Measurements from ENCODE around the gene MAP2K7.

MAP2K7 gene

DNA sequence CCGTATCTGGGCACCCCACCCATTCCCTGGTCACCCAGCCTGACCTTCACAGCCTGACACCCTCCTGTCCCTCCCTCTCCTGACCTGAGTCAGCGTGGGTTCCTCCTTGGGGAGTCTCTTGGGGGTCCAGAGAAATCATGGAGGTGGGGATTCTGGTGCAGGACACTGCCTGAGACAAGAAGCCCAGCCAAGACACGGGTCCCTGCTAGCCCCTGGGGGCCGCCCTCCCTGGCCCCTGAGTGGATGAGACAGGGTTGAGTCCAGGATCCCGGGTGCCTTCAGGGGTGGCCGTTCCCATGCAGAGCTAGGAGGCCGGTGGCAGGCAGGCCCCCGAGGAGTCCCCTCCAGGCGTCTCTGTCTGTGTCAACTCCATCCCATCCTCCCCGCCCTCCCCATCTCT lies 1.6 kb downstream of the MAP2K7 start:
- Histone ChIP-seq H3K27ac (no peak overlapping the region), H3K4me3 (peak overlapping the region; percentile 78)
- TF ChIP-seq, protein P1, sequence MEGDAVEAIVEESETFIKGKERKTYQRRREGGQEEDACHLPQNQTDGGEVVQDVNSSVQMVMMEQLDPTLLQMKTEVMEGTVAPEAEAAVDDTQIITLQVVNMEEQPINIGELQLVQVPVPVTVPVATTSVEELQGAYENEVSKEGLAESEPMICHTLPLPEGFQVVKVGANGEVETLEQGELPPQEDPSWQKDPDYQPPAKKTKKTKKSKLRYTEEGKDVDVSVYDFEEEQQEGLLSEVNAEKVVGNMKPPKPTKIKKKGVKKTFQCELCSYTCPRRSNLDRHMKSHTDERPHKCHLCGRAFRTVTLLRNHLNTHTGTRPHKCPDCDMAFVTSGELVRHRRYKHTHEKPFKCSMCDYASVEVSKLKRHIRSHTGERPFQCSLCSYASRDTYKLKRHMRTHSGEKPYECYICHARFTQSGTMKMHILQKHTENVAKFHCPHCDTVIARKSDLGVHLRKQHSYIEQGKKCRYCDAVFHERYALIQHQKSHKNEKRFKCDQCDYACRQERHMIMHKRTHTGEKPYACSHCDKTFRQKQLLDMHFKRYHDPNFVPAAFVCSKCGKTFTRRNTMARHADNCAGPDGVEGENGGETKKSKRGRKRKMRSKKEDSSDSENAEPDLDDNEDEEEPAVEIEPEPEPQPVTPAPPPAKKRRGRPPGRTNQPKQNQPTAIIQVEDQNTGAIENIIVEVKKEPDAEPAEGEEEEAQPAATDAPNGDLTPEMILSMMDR (IDR thresholded peaks at IDR 0.05) = no peak
- DNase-seq (ENCODE audit: low spot score) = no peak

DNA sequence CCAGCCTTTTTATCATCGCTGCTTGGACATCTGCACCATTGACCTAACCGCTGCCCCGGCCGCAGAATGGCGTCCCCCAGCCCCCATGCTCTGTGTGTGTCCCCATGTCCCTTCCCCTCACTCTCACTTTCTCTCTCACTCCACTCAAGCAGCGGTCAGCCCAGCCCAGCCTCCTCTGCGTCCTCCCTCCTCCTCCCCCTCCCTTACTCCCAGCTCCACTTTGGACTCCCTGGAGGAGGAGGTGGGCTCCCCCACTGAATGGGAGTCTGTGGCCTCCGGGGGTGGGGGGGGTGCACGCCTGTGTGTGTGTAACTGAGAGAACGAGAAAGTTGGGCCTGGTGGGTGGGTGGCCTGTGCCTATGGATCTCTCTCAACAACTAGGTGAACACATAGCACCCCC lies 2.2 kb downstream of the MAP2K7 start:
- no peak overlapping the region for H3K4me3 ChIP-seq
- H3K27ac ChIP-seq = no peak overlapping the region
- DNase-seq (ENCODE audit: low spot score) = no peak
- TF ChIP-seq, protein P1 (IDR thresholded peaks at IDR 0.05) = no peak

DNA sequence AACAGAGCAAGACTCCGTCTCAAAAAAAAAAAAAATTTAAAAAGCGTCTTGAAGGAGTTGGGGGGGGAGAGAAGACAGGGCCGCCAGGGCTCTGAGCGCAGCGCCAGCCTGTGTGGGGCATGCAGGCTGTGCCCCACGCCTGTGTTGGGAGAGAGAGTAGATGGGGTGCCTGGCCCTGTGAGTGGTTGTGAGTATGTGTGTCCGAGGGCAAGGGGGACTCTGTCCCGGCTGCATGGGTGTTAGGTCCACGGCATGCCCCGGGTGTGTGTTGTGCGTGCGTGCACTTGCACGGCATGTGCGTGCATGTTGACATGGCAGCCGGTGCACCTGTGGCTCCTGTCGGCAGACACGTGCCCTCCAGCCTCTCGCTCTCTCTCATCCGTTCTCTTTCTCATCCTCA lies 3.4 kb downstream of the MAP2K7 start:
- TF ChIP-seq, protein P1 (IDR thresholded peaks at IDR 0.05) = no peak
- Histone ChIP-seq H3K27ac (no peak overlapping the region), H3K4me3 (no peak overlapping the region)
- DNase-seq (ENCODE audit: low spot score) = no peak

DNA sequence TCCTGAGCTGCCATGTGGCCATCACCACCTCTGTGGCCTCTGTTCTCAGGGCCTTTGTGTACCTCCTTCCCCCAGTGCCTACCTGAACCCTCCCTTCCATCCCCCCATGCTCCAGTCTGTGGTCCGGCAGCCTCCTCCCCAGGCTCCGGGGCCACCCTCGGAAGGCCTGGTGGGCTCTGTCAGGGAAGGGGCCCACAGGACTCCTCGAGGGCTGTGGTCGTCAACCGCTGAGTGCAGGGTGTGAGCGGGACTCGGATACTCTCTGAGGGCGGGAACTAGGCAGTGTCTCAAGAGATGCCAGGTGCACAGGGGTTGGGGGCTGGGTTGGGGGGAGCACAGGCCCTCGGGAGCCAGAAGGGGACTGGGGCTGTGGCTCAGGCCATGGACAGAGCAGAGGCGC lies 3.9 kb downstream of the MAP2K7 start:
- H3K4me3 ChIP-seq = no peak overlapping the region
- TF ChIP-seq, protein P1 (IDR thresholded peaks at IDR 0.05) = no peak
- H3K27ac ChIP-seq = no peak overlapping the region
- DNase-seq (ENCODE audit: low spot score) = no peak

DNA sequence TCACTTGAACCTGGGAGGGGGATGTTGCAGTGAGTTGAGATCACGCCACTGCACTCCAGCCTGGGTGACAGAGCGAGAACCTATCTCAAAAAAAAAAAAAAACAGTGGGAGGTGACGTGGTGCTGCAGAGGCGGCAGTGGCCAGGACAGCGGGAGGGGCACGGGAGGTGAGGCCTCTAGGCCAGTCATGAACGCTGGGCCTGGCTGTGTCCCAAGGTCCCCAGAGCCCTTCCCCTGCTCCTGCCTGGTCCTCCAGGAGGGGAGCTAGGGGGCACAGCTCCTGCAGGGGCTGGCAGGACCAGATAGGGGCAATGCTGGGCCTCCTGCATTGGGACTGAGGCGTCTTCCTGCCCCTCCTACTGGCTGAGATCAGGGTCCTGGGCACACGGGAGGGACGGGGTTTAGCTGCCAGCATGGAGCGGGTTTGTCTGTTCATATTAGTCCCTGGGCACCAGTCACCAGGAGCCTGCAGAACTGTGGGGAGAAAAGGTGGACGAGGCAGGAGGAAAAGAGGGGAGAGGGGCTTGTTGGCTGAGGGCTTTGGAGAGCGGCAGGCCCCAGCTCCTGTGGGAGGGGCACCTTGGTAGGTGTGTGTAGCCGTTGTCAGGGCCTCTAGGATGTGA lies 4.5 kb downstream of the MAP2K7 start:
- DNase-seq (ENCODE audit: low spot score) = no peak
- TF ChIP-seq, protein P1 (IDR thresholded peaks at IDR 0.05) = no peak
- no peak overlapping the region for H3K27ac ChIP-seq
- H3K4me3 ChIP-seq = no peak overlapping the region

DNA sequence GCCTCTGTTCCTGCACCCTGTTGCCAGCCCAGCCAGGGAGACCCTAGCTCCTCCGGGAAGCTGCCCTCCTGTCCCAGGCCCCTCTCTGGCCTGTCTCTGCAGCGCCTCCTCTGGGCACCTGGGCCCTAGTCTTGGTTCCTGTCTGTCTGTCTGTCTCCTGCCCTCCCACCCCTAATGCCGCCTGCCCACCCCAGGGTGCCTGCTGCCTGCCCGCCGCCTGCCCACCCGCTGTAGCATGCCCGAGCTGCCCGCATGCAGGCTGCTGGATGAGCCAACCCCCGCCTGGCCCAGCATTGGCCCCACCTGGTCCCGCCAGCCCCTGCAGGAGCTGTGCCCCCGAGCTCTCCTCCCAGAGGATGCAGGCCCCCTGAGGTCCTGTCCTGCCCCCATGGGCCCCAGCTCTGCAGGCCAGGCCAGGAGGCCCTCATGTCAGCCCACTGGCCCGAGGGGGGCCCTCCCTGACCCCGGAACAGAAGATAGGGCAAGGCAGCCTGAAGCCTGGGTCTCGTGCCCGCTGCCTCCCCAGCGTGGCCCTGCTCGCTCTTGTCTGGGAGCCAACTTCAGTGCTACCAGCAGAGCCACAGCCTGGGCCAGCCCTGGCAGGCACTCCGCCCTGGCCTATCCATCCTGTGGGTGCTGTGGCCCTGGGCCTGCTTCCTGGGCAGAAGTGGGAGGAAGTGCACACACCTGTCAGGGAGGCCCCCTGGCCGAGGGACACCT lies 5.2 kb downstream of the MAP2K7 start:
- H3K27ac ChIP-seq = no peak overlapping the region
- no peak for DNase-seq (ENCODE audit: low spot score)
- TF ChIP-seq, protein P1 (IDR thresholded peaks at IDR 0.05) = no peak

More for the DNA sequence above, 5.2 kb downstream of the MAP2K7 start:
- H3K4me3 ChIP-seq = no peak overlapping the region

Data from coronary artery (tissue), 2 donors.